Ishikawa (cell line): ENCODE data around the gene SGCE.

Experiments used
- CEBPB ChIP-seq: IDR thresholded peaks from 2 replicates; pipeline ENCODE4 v1.6.1; 2012
- CREB1 ChIP-seq: IDR thresholded peaks from 2 replicates; pipeline ENCODE4 v1.6.1; 2012; ENCODE audit warnings: low read depth
- EGR1 ChIP-seq: IDR thresholded peaks from 2 replicates; pipeline ENCODE4 v1.6.1; 2012
- EP300 ChIP-seq: IDR thresholded peaks from 2 replicates; pipeline ENCODE4 v1.6.1; 2012; ENCODE audit warnings: borderline replicate concordance
- FOXM1 ChIP-seq: IDR thresholded peaks from 2 replicates; pipeline ENCODE4 v1.6.1; 2012; ENCODE audit warnings: low read depth, borderline replicate concordance
- MAX ChIP-seq: IDR thresholded peaks from 2 replicates; pipeline ENCODE4 v1.6.1; 2012
- NFIC ChIP-seq: IDR thresholded peaks from 2 replicates; pipeline ENCODE4 v1.6.1; 2012
- RAD21 ChIP-seq: IDR thresholded peaks from 2 replicates; pipeline ENCODE4 v1.6.1; 2012; ENCODE audit warnings: low read depth
- REST ChIP-seq: IDR thresholded peaks from 2 replicates; pipeline ENCODE4 v1.6.1; 2012; ENCODE audit warnings: low read depth, mild to moderate bottlenecking
- TAF1 ChIP-seq: IDR thresholded peaks from 2 replicates; pipeline ENCODE4 v1.6.1; 2012; ENCODE audit warnings: low read depth, mild to moderate bottlenecking
- TCF12 ChIP-seq: IDR thresholded peaks from 2 replicates; pipeline ENCODE4 v1.6.1; 2012; ENCODE audit warnings: low read depth
- TEAD4 ChIP-seq: IDR thresholded peaks from 2 replicates; pipeline ENCODE4 v1.6.1; 2012
- USF1 ChIP-seq: IDR thresholded peaks from 2 replicates; pipeline ENCODE4 v1.6.1; 2012
- YY1 ChIP-seq: IDR thresholded peaks from 2 replicates; pipeline ENCODE4 v1.6.1; 2012; ENCODE audit warnings: low read depth
- ZBTB7A ChIP-seq: IDR thresholded peaks from 2 replicates; pipeline ENCODE4 v1.6.1; 2012; ENCODE audit warnings: low read depth

Gene SGCE

GRCh38 chr7:94559972-94560371, 96.0 kb downstream of the SGCE start:
- TF ChIP-seq REST, result no peak
- TF ChIP-seq EGR1, result no peak
- TF ChIP-seq TEAD4, result no peak
- TF ChIP-seq CEBPB, result no peak
- no peak for TF ChIP-seq CREB1
- no peak for TF ChIP-seq ZBTB7A
- TF ChIP-seq RAD21, result no peak
- TF ChIP-seq EP300, result no peak

- TF ChIP-seq EGR1, result no peak
- no peak for TF ChIP-seq ZBTB7A
- TF ChIP-seq TEAD4, result no peak
- TF ChIP-seq CREB1, result no peak
- TF ChIP-seq TCF12, result no peak
- no peak for TF ChIP-seq TAF1
- no peak for TF ChIP-seq FOXM1
- no peak for TF ChIP-seq NFIC
- TF ChIP-seq MAX, result no peak
- TF ChIP-seq USF1, result no peak
Observed at GRCh38 chr7:94557215-94557614, 98.7 kb downstream of the SGCE start.

- TF ChIP-seq EP300, result no peak
Observed at GRCh38 chr7:94556028-94556427, 99.9 kb downstream of the SGCE start.

- TF ChIP-seq TCF12 (no peak), MAX (no peak), EGR1 (no peak), RAD21 (no peak), CREB1 (no peak), CEBPB (no peak), TAF1 (no peak), ZBTB7A (no peak), REST (no peak), TEAD4 (no peak), EP300 (no peak), YY1 (no peak), NFIC (no peak), FOXM1 (no peak)
Observed at GRCh38 chr7:94547126-94547525, 108.8 kb downstream of the SGCE start.

GRCh38 chr7:94540428-94540827, 115.5 kb downstream of the SGCE start:
- TF ChIP-seq USF1, result no peak
- no peak for TF ChIP-seq EP300
- TF ChIP-seq TAF1, result no peak
- TF ChIP-seq CREB1, result no peak
- TF ChIP-seq FOXM1, result no peak
- TF ChIP-seq YY1, result no peak
- no peak for TF ChIP-seq EGR1
- no peak for TF ChIP-seq NFIC
- no peak for TF ChIP-seq ZBTB7A
- no peak for TF ChIP-seq TCF12
- no peak for TF ChIP-seq REST
- TF ChIP-seq CEBPB, result no peak
- no peak for TF ChIP-seq TEAD4
- TF ChIP-seq RAD21, result no peak
- no peak for TF ChIP-seq MAX
